Astrocyte (in vitro differentiated cells and primary cell): Measurements from ENCODE around the gene SLC35F6.

Source experiments
- EZH2 ChIP-seq: IDR thresholded peaks from 2 replicates; pipeline ENCODE4 v1.6.1; 2012; ENCODE audit warnings: mild to moderate bottlenecking, low read length, inconsistent platforms; ENCODE audit not compliant: insufficient read depth
- TF ChIP-seq, protein P1 (sequence below): IDR thresholded peaks from 2 replicates; pipeline ENCODE4 v1.5.1; 2011; ENCODE audit warnings: low read depth, mild to moderate bottlenecking, inconsistent platforms, low read length, moderate library complexity; ENCODE audit not compliant: insufficient read depth

DNA sequence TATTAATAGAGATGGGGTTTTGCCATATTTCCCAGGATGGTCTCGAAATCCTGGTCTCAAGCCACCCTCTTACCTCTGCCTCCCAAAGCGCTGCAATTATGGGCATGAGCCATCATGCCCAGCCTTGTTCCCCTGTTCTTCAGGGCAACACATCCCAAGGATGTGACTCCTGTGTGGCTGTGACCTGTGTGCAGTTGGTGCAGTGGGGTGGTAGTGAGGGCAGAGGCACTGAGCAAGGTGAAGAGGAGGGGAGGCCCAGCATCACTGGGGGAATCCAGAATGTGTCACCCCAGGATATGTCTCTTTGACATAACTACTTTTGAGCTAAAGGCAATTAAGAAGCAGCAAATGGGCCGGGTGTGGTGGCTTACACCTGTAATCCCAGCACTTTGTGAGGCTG is 45.1 kb downstream of the SLC35F6 start:
- TF ChIP-seq, protein P1, sequence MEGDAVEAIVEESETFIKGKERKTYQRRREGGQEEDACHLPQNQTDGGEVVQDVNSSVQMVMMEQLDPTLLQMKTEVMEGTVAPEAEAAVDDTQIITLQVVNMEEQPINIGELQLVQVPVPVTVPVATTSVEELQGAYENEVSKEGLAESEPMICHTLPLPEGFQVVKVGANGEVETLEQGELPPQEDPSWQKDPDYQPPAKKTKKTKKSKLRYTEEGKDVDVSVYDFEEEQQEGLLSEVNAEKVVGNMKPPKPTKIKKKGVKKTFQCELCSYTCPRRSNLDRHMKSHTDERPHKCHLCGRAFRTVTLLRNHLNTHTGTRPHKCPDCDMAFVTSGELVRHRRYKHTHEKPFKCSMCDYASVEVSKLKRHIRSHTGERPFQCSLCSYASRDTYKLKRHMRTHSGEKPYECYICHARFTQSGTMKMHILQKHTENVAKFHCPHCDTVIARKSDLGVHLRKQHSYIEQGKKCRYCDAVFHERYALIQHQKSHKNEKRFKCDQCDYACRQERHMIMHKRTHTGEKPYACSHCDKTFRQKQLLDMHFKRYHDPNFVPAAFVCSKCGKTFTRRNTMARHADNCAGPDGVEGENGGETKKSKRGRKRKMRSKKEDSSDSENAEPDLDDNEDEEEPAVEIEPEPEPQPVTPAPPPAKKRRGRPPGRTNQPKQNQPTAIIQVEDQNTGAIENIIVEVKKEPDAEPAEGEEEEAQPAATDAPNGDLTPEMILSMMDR = no peak
- TF ChIP-seq EZH2 = no peak
